Stimulated activated CD4-positive, alpha-beta T cell treated with anti-CD3 and anti-CD28 coated beads, Interleukin-1b, Interleukin-23, amount 100 ng/mL, for 4 hours (primary cell): ENCODE results near the gene MAP3K7.

ENCODE experiments used
- DNase-seq, 2 donors: peaks; one replicate each; pipeline ENCODE4 v3.0.0-alpha.2; 2020; ENCODE audit warnings: low read depth in 2 of 2

The MAP3K7 gene

DNA sequence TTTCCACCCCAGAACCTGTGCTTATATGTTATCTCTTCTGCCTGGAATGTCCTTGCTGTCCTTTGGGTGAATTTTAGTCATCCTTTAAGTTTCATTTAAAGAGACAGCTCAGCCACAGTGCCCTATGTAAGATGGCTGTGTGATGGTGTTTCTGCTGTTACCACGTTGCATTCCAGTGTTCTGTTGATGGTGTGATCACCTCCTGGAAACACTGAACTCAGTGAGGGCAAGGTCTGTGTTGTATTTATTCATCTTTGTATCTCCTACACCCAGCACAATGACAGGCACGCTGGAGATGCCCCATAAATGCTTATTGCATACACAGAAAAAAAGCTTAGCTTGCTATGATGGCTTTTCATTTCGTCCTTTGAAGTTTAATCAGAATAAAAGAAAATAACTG, 102.5 kb downstream of the MAP3K7 start:
- no peak for DNase-seq

DNA sequence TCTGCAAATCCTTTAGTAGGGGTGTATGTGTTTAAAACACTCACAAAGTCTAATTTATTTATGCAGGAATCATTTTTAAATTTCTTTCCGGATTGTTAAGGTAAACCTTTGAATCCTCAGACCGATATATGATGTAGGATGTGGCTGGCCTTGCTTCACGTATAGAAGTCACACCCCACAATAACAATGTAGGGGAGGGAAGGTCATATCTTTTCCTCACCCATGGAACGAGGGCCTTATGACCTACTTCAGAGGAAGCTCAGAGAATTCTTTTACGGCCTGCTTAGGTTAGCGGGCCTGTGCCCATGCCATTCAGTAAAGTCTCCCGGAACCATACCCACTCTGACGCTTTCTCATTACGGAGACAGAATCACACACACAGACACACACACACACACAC, 102.9 kb downstream of the MAP3K7 start:
- no peak for DNase-seq

DNA sequence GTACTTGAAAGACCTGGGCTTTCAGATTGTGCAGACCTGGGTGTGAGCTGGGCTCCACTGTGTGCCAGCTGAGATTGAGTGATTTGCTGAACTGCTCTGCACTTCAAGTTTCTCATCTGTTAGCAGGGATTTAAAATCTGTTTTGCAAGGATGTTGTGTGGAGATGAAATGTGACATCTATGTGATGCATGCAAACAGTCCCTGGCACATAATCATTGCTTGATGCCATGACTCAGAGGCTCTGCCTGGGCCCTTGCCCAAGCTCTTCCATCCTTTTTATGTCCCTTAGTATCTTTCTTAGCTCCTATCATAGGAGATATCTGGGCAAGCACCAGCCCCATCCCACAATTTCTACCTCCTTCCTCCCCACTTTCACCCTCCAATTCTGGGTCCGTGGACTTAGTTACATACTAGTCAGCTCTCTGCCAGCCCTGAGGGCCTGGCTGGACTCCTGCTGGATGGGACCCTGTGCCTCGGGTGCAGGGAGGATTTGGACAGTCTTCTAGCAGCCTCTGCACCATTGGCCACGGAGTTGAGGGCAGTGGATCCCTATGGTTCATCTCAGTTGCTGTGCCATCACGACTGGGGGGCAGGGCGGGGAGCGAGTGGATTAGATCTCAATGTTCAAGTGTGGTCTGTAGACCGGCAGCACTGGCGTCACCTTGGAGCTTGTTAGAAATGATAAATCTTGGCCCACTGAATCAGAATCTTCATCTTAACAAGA, 103.6 kb downstream of the MAP3K7 start:
- DNase-seq: no peak

DNA sequence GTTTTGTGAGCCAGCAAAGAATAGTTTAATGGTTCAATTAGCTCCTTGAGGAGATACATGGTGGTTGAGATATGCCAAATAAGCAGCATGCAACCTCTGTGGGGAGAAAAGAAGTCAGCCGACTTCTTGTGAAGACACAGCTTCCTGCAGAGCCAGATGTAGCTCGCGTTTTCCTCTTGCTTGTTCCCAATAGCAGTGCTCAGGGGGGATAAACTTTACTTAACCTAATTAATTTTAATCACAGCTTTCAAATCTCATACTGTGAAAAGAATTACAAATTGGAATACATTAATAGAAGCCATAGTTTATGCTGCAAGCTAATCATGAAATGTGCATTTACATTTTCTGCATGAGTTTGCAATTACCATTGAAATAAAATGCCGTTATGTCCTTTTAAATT, 106.2 kb downstream of the MAP3K7 start:
- DNase-seq: no peak

DNA sequence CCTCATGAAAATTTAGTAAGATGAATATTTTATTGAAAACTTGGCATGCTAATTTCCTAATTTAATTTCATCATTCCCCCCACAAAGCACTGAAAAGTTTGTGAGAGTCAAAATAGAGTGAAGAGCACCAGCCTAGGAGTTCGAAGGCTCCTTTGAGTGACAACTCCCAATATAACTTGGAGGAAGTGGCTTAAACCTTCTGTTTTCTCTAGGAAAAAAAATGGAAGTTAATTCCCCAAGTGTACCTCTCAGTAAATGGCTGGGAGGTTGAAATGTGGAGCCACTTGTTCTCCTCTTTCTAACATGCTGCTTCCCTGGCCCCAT, 107.3 kb downstream of the MAP3K7 start:
- no peak for DNase-seq

DNA sequence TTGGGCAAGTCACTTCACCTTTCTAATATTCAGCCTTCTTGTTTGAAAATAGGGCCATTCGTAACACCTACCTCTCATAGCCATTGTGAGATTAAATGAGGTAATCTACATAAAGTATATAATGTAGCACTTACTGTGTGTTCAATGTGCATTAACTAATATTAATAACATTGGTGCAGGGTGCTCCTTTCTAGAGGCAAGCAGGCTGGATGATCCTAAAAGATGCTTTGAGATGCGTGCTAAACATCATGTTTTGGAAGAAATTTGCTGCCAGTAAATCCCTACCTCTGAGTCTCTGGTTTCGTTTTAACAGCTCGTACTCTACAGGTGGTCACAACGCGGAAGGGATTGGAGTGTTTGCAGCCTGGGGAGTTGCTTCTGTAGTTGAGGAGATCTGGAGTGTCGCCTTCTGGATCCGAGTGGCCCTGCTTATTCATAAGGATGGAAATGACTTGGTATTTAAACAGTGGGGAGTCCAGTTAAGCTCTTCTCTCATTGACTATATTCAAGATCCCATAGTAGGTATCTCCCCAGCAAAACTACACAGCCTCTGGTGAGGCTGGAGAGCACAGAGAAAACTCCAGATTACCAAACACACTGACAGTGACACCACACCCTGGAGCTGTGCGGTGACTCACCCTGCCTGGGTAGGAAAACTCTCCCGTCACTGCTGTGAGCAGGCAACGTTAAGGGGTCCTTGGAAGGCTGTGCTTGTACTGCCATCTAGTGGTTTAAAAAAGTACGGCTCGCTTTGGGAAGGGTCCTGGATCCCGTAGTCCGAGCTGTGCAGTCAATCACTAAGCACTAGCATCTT, 107.9 kb downstream of the MAP3K7 start:
- peak; percentile 64 to 82 for DNase-seq

DNA sequence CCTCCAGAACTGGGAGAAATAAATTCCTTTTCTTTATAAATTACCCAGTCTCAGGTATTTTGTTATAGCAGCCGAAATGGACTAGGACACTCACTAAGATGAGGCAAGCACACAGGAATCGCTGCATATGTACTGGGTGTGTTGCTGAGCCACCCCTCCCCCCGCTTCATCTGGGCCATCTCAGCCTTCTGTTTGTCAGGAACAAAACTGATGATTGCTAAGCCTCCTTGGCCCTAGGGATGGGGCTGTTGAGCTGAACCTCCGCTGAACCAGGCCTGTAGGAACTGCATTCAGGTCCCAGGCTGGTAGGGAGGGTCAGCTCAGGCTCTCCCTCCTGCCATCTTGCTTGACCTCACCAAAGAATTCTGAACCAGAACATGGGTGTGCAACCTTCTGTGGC, 108.6 kb downstream of the MAP3K7 start:
- no peak for DNase-seq

DNA sequence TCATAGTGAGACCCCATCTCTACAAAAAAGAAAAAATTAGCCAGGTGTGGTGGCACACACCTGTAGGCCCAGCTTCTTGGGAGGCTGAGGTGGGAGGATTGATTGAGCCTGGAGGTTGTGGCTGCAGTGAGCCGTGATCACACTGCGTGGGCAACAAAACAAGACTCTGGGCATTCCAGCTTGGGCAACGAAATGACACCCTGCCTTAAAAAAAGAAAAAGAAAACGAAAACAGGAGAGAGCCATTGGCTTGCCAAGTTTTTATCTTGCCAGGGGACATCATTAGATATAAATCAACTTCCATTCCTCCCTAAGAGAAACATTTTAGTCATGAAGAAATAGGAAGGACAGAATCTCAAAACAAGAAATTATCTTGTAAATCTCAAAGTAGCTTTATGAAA, 109.5 kb downstream of the MAP3K7 start:
- DNase-seq: no peak

DNA sequence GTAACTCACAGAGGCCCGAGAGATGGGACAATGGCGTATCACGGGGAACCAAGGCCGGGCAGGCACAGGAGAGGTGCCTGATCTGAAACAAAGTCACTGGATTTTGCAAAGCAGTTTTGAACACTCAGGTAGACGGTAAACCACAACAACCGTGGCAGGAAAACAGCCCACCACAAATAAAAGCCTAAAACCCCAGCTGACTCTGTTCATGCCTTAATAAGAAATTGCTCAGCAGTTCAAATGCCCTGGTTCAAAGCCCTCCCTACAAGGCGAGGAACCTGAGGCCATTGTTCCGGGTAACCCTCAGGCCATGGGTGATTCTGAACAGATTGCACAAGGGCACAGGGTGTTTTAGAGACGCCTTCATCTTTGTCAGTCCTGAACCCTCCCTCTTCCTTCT, 114.2 kb downstream of the MAP3K7 start:
- no peak for DNase-seq

DNA sequence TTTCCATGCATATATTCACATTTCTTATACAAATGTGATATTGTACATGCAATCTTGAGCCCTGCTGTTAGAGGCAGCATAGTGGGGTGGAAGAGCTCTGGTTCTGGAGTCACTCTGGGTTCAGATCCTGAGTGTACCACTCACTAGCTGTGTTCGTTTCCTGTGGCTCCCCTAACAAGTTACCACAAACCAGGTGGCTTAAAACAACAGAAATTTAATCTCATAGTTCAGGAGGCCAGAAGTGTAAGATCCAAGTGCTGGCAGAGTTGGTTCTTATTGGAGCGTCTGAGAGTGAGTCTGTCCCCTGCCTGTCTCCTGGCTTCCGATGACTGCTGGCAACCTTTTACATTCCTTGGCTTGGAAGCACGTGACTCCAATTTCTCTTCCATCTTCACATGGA, 115.6 kb downstream of the MAP3K7 start:
- no peak for DNase-seq

DNA sequence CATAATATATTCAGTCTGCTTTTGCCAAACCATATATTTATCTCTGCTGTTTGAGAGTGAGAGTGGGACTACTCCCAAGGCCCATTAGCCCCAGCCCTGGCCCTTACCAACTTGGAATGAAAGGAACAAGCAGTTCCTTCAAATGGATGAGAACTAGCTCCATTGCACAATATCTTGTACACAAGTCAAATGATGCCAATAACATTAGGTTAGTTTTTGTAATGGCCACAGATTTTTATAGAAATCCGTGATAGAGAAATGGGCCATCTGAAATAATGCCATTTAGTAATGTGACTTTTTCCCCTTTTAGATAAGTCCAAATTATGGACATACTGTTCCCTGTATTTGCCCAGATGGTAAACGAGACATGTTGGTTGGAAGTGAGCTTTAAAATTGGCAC, 117.0 kb downstream of the MAP3K7 start:
- DNase-seq: no peak

DNA sequence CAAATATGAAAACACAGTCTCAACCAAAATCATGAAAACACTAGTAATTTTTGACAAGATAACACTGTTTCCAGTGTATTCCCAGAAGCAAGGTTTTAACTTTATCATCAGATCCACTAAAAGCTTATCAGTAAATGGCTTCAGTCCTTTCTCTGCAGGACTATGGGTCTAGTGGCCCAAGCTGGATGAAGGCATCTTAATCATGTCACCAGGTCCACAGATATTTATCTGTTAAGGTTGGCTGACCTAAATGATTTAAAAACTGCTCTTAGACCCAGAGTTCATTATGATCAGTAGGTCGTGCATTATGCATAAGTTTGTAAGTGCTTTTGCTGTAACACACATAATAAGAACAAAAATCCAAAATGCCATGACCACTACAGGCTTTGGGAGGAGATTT, 118.0 kb downstream of the MAP3K7 start:
- no peak for DNase-seq

DNA sequence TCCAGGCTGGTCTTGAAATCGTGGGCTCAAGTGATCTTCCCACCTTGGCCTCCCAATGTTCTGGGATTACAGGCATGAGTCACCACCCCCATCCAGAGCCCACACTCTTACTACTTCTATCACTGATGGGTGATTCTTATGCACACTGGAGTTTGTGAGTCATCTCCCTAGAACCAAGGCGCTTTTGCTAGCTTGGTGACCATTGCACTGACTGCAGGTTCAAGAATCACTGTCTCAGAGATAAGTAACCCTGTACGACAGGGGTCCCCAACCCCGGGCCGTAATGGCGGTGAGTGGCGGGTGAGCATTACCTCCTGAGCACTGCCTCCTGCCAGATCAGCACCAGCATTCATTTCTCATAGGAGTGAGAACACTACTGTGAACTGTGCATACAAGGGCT, 118.8 kb downstream of the MAP3K7 start:
- DNase-seq: no peak

DNA sequence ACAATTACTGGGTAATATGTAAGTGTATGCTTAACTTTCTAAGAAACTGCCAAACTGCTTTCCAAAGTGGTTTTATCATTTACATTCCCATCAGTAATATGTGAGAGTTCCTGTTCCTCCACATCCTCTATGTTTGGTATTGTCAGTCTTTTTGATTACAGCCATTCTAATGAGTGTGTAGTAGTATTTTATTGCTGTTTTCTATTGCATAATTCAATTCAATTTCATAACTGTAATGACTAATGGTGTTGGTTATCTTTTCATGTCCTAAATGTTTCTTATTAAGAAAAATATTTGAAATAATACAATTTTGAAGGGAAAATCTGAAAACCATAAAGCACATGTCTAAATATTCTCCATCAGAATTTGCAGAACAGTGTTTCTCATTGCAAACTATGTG, 119.3 kb downstream of the MAP3K7 start:
- no peak for DNase-seq

DNA sequence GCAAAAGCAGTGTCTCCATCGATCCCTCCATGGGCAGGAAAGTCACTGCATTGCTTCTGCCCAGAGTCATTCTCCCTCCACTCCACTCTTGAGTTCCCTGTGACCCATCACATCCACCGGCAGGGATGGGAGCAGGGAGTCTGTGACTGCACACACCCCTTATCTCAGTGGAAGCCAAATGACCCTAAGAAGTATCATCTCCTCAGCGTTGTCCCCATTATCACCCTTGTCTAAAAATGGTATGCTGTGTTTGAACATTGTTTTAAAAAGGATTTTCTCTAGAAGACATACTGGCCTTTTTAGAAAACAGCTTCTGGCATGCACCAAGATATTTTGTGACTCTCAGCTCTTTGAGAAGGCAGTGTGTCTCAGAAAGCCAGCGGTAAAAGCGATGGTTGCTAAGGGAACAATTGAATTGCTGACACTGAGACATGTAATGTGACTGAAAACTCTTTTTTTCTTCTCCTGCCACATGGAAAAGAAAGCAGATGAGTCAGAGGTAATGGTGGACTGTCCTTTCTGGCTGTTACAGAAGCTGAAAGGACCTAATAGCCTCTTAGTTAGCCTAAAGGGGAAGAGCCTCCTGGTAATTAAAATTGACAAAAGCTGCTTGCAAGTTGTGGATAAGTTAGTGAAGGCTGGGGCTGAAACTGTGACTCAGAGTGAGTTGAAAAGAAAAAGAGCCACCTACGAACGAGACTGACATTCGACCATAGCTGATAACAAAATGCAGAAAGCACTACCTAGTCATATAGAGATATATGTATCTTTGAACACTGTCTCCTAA, 120.5 kb downstream of the MAP3K7 start:
- DNase-seq: no peak

DNA sequence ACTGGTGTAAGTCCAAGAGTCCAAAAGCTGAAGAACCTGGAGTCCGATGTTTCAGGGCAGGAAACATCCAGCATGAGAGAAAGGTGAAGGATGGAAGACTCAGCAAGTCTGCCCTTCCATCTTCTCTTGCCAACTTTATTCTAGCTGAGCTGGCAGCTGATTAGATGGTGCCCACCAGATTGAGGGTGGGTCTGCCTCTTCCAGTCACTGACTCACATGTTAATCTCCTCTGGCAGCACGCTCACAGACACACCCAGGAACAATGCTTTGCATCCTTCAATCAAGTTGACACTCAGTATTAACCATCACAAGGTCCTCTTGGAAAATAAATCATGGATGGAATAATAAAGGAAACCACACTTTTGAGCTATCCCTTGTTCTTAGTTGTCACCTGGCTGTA, 121.2 kb downstream of the MAP3K7 start:
- no peak for DNase-seq

DNA sequence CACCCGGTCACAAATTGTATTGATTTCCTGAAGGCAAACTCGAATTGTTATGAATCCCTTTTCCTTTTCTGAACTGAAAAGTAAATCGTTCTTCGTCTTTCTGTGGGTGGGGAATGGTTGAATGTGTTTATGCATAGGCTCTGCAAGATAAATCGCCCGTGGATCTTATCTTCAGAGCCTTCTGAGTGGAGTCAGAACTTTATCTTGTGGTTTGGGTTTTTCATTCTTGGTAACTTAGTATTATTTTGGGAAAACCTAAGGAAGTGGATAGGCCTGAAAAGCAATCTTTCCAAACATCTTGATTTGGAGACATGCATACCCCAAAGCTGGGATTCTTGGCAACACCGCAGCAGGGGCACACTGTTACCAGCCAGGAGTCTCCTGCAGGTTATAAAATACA, 122.4 kb downstream of the MAP3K7 start:
- no peak for DNase-seq

DNA sequence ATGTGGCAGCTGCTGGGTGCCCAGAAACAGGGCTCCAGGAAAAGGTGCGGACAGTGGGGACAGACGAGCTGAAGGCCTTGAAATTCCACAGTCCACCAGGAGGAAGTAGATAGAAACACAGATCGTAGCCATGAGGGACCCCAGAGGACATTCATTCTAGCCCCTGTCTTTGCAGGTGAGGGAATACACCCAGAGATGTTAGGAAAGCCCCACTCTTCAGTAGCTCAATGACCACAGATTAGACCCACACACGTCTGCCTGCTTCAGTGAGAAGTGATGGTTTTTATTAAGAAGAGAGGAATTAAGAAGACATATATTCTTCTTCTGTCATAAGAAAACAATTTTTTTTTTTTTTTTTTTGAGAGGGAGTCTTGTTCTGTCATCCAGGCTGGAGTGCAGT, 123.0 kb downstream of the MAP3K7 start:
- DNase-seq: no peak
